ENCODE measurements around the gene ZNF512. TPM values are rescaled to one million over a fixed set of nuclear protein-coding genes. Genes with fewer than 3 reads are reported as not detected.
"Not testable (repeated sequence)": the region's sequence is repeated elsewhere in the genome, so short reads cannot be mapped to it uniquely, and the experiment has no call there.

Gene ZNF512
- total and polyA plus RNA-seq, 9 donors = 28.8 to 79.7 (median 53.4) TPM

- WGBS, 3 donors = 75 to 83% (median 81%) methylated on average over 3 of the region's 3 CpGs
- TF ChIP-seq POLR2A (IDR thresholded peaks at IDR 0.05) (no peak), EP300 (IDR thresholded peaks at IDR 0.05) (no peak), CTCF (IDR thresholded peaks at IDR 0.05) (no peak)
- H3K36me3 ChIP-seq = no peaks in the 10 kb centered on the region
- intact Hi-C loops (cut with DNase I) = no loop called here
- H3K27me3 ChIP-seq = no peaks in the 10 kb centered on the region
- H3K4me1 ChIP-seq (ENCODE audit: insufficient read depth) = peaks cover 1% of the 10 kb centered on the region
- H3K4me3 ChIP-seq = no peak overlapping the region
- no peak overlapping the region for H3K27ac ChIP-seq
- H3K9me3 ChIP-seq = no peaks in the 10 kb centered on the region
- no peak for DNase-seq
These were observed 40.1 kb downstream of the ZNF512 start for GRCh38 chr2:27622921-27623384.

GRCh38 chr2:27624943-27625342, 42.1 kb downstream of the ZNF512 start:
- DNase-seq = no peak
- intact Hi-C loops (cut with DNase I) = loop anchor here in 1 of 4 donors (2.0 kb wide), 1 partner anchor 16 kb away; no protein-coding TSS in a partner anchor
- peaks cover 8% of the 10 kb centered on the region for H3K4me1 ChIP-seq (ENCODE audit: insufficient read depth)
- no peaks in the 10 kb centered on the region for H3K36me3 ChIP-seq
- TF ChIP-seq CTCF (IDR thresholded peaks at IDR 0.05) (no peak), EP300 (IDR thresholded peaks at IDR 0.05) (no peak), POLR2A (IDR thresholded peaks at IDR 0.05) (no peak)
- no peaks in the 10 kb centered on the region for H3K9me3 ChIP-seq
- no peak overlapping the region for H3K27ac ChIP-seq
- no peaks in the 10 kb centered on the region for H3K27me3 ChIP-seq
- no peak overlapping the region for H3K4me3 ChIP-seq

GRCh38 chr2:27626323-27626722, 43.5 kb downstream of the ZNF512 start:
- H3K9me3 ChIP-seq; H3K4me1 ChIP-seq (ENCODE audit: insufficient read depth); H3K27me3 ChIP-seq; DNase-seq; H3K36me3 ChIP-seq; H3K4me3 ChIP-seq; intact Hi-C loops (cut with DNase I); H3K27ac ChIP-seq: not testable (repeated sequence)
- 91 to 93% (median 92%) methylated on average over 1 of the region's 1 CpG for WGBS, 3 donors

GRCh38 chr2:27626921-27627320, 44.1 kb downstream of the ZNF512 start:
- H3K4me1 ChIP-seq (ENCODE audit: insufficient read depth); H3K27ac ChIP-seq; H3K4me3 ChIP-seq; H3K27me3 ChIP-seq; H3K9me3 ChIP-seq; H3K36me3 ChIP-seq; intact Hi-C loops (cut with DNase I); DNase-seq: not testable (repeated sequence)
- 56 to 67% (median 57%) methylated on average over 3 of the region's 3 CpGs for WGBS, 3 donors

- WGBS, 3 donors = 2 to 4% (median 3%) methylated on average over 21 of the region's 21 CpGs
- no peaks in the 10 kb centered on the region for H3K9me3 ChIP-seq
- intact Hi-C loops (cut with DNase I) = no loop called here
- peak overlapping the region; percentile 79 for H3K4me3 ChIP-seq
- peak overlapping the region in 1 of 2 donors; percentile 77 for H3K27ac ChIP-seq
- no peaks in the 10 kb centered on the region for H3K36me3 ChIP-seq
- peak in 2 of 5 donors; percentile 9 to 15 for DNase-seq
- TF ChIP-seq POLR2A (IDR thresholded peaks at IDR 0.05) (no peak), CTCF (IDR thresholded peaks at IDR 0.05) (no peak), EP300 (IDR thresholded peaks at IDR 0.05) (no peak)
- no peaks in the 10 kb centered on the region for H3K27me3 ChIP-seq
- peaks cover 8% of the 10 kb centered on the region for H3K4me1 ChIP-seq (ENCODE audit: insufficient read depth)
These were observed 45.3 kb downstream of the ZNF512 start for GRCh38 chr2:27627963-27628766.
